ENCODE measurements around the gene STARD13. TPM values are rescaled to one million over a fixed set of nuclear protein-coding genes. Genes with fewer than 3 reads are reported as not detected.

STARD13 gene
- total RNA-seq, 2 donors from 2014 or later: 27.4 to 31.1 TPM

DNA sequence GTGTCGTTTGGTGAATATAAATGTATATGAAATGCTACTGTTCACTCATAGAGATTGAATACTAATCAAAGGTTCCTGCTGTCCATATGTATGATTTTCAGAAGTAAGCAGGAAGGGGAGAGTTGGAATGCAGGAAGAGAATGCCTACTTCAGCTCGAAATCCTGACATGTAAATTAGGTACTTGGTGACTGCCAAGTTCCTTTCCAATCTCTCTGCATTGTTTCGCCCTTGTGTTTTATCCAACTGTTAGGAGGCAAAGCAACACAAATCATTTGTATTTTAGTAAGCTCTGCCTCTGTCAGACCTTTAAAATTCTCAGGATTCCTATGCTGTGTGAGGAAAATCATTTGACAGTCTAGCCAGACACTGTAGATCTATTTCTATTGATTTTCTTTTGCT is 9.0 kb downstream of the STARD13 start:
- Histone ChIP-seq H3K27me3 (replicated peaks; ENCODE audit: insufficient read depth) (no peaks in the 10 kb centered on the region), H3K4me1 (replicated peaks) (no peaks in the 10 kb centered on the region), H3K27ac (no peak overlapping the region), H3K9me3 (no peaks in the 10 kb centered on the region), H3K36me3 (no peaks in the 10 kb centered on the region), H3K4me3 (no peak overlapping the region)
- TF ChIP-seq POLR2AphosphoS5 (IDR thresholded peaks at IDR 0.05) (no peak), POLR2A (IDR thresholded peaks at IDR 0.05) (no peak)
- TF ChIP-seq, protein P1, sequence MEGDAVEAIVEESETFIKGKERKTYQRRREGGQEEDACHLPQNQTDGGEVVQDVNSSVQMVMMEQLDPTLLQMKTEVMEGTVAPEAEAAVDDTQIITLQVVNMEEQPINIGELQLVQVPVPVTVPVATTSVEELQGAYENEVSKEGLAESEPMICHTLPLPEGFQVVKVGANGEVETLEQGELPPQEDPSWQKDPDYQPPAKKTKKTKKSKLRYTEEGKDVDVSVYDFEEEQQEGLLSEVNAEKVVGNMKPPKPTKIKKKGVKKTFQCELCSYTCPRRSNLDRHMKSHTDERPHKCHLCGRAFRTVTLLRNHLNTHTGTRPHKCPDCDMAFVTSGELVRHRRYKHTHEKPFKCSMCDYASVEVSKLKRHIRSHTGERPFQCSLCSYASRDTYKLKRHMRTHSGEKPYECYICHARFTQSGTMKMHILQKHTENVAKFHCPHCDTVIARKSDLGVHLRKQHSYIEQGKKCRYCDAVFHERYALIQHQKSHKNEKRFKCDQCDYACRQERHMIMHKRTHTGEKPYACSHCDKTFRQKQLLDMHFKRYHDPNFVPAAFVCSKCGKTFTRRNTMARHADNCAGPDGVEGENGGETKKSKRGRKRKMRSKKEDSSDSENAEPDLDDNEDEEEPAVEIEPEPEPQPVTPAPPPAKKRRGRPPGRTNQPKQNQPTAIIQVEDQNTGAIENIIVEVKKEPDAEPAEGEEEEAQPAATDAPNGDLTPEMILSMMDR (IDR thresholded peaks at IDR 0.05): no peak
- intact Hi-C loops (cut with DNase I): no loop called here
- WGBS: 53% methylated on average over 3 of the region's 3 CpGs
- DNase-seq (ENCODE audit: low spot score): no peak

DNA sequence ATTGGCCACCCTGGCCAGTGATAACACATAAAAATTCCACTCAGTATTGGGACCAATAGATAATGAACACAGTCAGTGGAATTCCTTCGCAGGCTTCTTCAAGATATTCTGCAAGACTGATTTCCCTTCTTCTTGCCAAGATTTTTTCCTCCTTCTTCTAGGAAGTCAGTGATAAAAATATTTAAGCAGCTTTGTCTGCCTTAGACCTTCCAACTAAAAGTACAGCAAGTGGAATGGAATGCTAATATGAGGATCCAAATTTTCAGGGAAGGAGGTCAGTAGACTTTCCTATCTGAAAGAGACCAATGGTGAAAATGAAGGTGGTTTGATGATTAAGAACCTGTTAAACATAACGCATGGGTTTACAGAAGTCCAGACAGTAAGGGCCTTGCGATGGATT is 9.6 kb downstream of the STARD13 start:
- 89% methylated on average over 3 of the region's 3 CpGs for WGBS
- intact Hi-C loops (cut with DNase I): no loop called here
- Histone ChIP-seq H3K27ac (no peak overlapping the region), H3K36me3 (no peaks in the 10 kb centered on the region), H3K4me3 (no peak overlapping the region), H3K4me1 (replicated peaks) (no peaks in the 10 kb centered on the region), H3K9me3 (no peaks in the 10 kb centered on the region), H3K27me3 (replicated peaks; ENCODE audit: insufficient read depth) (no peaks in the 10 kb centered on the region)
- no peak for TF ChIP-seq POLR2A (IDR thresholded peaks at IDR 0.05)
- TF ChIP-seq, protein P1 (IDR thresholded peaks at IDR 0.05): no peak
- TF ChIP-seq POLR2AphosphoS5 (IDR thresholded peaks at IDR 0.05): no peak
- no peak for DNase-seq (ENCODE audit: low spot score)

DNA sequence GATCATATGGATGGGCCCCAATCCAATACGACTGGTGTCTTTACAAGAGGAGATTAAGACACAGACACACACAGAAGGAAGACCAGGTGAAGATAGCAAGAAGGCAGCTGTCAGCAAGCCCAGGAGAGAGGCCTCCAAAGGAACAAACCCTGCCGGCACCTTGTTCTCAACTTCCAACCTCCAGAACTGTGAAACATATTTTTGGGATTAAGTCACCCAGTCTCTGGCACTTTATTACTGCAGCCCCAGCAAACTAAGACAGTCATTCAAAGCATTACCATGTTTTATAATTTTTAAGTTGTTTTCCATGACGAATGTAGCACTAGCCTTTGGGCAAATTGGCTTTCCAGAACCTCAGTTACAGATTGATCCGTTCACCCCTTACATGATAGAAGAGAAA is 11.3 kb downstream of the STARD13 start:
- 91% methylated on average over 4 of the region's 4 CpGs for WGBS
- H3K4me1 ChIP-seq (replicated peaks): no peaks in the 10 kb centered on the region
- no peak overlapping the region for H3K27ac ChIP-seq

DNA sequence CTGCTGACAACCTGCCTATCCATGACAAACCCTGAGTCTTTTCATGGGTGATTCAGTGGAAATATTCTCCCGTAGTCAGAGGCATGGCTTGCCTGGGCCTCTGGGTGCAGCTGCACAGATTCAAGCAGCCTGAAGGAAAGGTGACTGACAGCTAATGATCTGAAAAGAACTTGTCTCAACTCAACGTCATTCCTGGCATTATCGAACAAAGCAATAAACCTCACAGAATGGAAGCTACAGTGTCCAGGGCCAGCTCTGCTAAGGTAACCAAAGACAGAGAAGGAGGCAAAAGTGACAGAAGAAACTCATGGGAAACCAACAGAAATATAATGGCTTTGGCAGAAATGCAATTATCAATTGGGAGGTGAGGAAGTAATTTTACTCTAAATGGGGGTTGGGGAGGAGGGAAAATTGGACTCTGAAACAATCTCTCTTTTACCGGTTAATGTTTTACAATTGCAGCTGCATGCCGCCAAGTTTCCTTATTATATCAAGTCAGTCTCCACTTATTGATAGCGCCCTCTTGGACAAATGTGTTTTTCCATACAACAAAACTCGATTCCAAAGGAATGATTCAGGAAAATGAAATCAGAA is 12.9 kb downstream of the STARD13 start:
- intact Hi-C loops (cut with DNase I): no loop called here
- DNase-seq (ENCODE audit: low spot score): no peak
- Histone ChIP-seq H3K27ac (no peak overlapping the region), H3K36me3 (no peaks in the 10 kb centered on the region), H3K4me1 (replicated peaks) (no peaks in the 10 kb centered on the region), H3K4me3 (no peak overlapping the region), H3K9me3 (no peaks in the 10 kb centered on the region), H3K27me3 (replicated peaks; ENCODE audit: insufficient read depth) (no peaks in the 10 kb centered on the region)
- TF ChIP-seq POLR2AphosphoS5 (IDR thresholded peaks at IDR 0.05): no peak
- TF ChIP-seq POLR2A (IDR thresholded peaks at IDR 0.05): no peak
- TF ChIP-seq, protein P1 (IDR thresholded peaks at IDR 0.05): no peak
- WGBS: 65% methylated on average over 7 of the region's 7 CpGs

More for the DNA sequence above, 11.3 kb downstream of the STARD13 start:
- no peak for DNase-seq (ENCODE audit: low spot score)
- TF ChIP-seq POLR2A (IDR thresholded peaks at IDR 0.05) (no peak), POLR2AphosphoS5 (IDR thresholded peaks at IDR 0.05) (no peak)
- TF ChIP-seq, protein P1 (IDR thresholded peaks at IDR 0.05): no peak
- no peaks in the 10 kb centered on the region for H3K9me3 ChIP-seq
- H3K36me3 ChIP-seq: no peaks in the 10 kb centered on the region
- H3K27me3 ChIP-seq (replicated peaks; ENCODE audit: insufficient read depth): no peaks in the 10 kb centered on the region
- H3K4me3 ChIP-seq: no peak overlapping the region
- intact Hi-C loops (cut with DNase I): no loop called here

DNA sequence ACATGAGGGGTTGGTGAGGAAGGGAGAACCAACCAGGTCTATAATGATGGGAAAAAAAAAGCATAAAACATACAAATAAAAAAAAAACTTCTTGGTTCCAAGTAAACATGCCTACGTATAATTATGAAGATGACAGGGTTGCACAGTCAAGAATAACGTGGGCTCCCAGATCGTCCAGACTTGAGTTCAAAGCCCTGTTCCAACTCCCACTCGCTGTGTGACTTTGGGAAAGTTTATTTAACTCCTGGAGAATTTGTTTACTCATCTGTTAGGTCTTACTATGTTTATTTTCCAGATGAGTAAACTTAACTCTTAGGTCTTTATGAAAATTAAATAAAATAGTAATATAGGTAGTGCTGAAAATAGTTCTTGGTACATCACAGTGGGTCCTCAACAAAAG is 13.8 kb downstream of the STARD13 start:
- intact Hi-C loops (cut with DNase I): no loop called here

More for the DNA sequence above, 13.8 kb downstream of the STARD13 start:
- H3K27me3 ChIP-seq (replicated peaks; ENCODE audit: insufficient read depth): no peaks in the 10 kb centered on the region
- TF ChIP-seq POLR2A (IDR thresholded peaks at IDR 0.05) (no peak), POLR2AphosphoS5 (IDR thresholded peaks at IDR 0.05) (no peak)
- TF ChIP-seq, protein P1 (IDR thresholded peaks at IDR 0.05): no peak
- no peak overlapping the region for H3K27ac ChIP-seq
- H3K36me3 ChIP-seq: no peaks in the 10 kb centered on the region
- H3K9me3 ChIP-seq: no peaks in the 10 kb centered on the region
- no peak overlapping the region for H3K4me3 ChIP-seq
- no peak for DNase-seq (ENCODE audit: low spot score)
- WGBS: 66% methylated on average over 4 of the region's 4 CpGs
- no peaks in the 10 kb centered on the region for H3K4me1 ChIP-seq (replicated peaks)
